K562 (cell line): ENCODE measurements around the gene RAB2B. TPM values are rescaled to one million over a fixed set of nuclear protein-coding genes. Genes with fewer than 3 reads are reported as not detected.

Source experiments
- CBX2 ChIP-seq: fragments of 200-600 bp; sonication (generic); IDR thresholded peaks from one replicate; pipeline ENCODE4 v1.6.1; 2012; ENCODE audit warnings: mild to moderate bottlenecking, low read length, inconsistent platforms; ENCODE audit not compliant: insufficient read depth, poor library complexity, severe bottlenecking
- CREB1 ChIP-seq, 2 experiments: sonication (generic) in 1 of 2; formaldehyde crosslinking in 1 of 2; IDR thresholded peaks; 2 replicates each; pipeline versions ENCODE4 v1.6.1 to v1.8.0; 2012 to 2022; ENCODE audit warnings: inconsistent platforms in 1 of 2, mild to moderate bottlenecking in 1 of 2, missing genetic modification reagents in 1 of 2, moderate library complexity in 1 of 2
- CREM ChIP-seq: IDR thresholded peaks from 2 replicates; pipeline ENCODE4 v1.6.1; 2014; ENCODE audit warnings: antibody characterized with exemption, low read depth
- DIDO1 ChIP-seq: fragments of 450-650 bp; IDR thresholded peaks from 2 replicates; pipeline ENCODE4 v1.6.1; 2016; ENCODE audit warnings: low read depth, missing biosample characterization, missing genetic modification characterization
- E2F5 ChIP-seq: sonication (generic); formaldehyde crosslinking; IDR thresholded peaks from 2 replicates; pipeline ENCODE4 v1.8.0; 2022; ENCODE audit warnings: mild to moderate bottlenecking, missing genetic modification reagents
- FOS ChIP-seq: IDR thresholded peaks from 3 replicates; pipeline ENCODE4 v1.6.1; 2011; ENCODE audit not compliant: insufficient read length; ENCODE audit errors: extremely low read depth
- GTF2A2 ChIP-seq: IDR thresholded peaks from 2 replicates; pipeline ENCODE4 v1.6.1; 2016; ENCODE audit warnings: mild to moderate bottlenecking, missing genetic modification characterization, missing compliant biosample characterization
- GTF2B ChIP-seq: IDR thresholded peaks from 2 replicates; pipeline ENCODE4 v1.6.1; 2011; ENCODE audit not compliant: insufficient read length; ENCODE audit errors: extremely low read depth
- HNRNPK ChIP-seq: fragments of 200-400 bp; formaldehyde crosslinking; IDR thresholded peaks from one replicate; pipeline ENCODE4 v1.6.1; 2018; ENCODE audit warnings: mild to moderate bottlenecking, low read depth, low read length; ENCODE audit not compliant: poor library complexity, severe bottlenecking
- MYBL2 ChIP-seq, 2 experiments: fragments of 450-650 bp in 1 of 2; sonication (generic) in 1 of 2; formaldehyde crosslinking in 1 of 2; IDR thresholded peaks; 2 replicates each; pipeline versions ENCODE4 v1.6.1 to v1.8.1; 2017 to 2022; ENCODE audit warnings: borderline replicate concordance in 1 of 2, inconsistent platforms in 1 of 2, low read depth in 1 of 2, mild to moderate bottlenecking in 1 of 2, missing genetic modification reagents in 1 of 2, moderate library complexity in 1 of 2
- MYNN ChIP-seq, 2 experiments: sonication (generic); formaldehyde crosslinking in 1 of 2; IDR thresholded peaks; 2 replicates each; pipeline versions ENCODE4 v1.5.0 to v1.6.1; 2016 to 2020; ENCODE audit warnings: antibody characterized with exemption in 1 of 2, missing genetic modification reagents in 1 of 2
- NELFE ChIP-seq: IDR thresholded peaks from 2 replicates; pipeline ENCODE4 v1.6.1; 2011; ENCODE audit warnings: mild to moderate bottlenecking; ENCODE audit not compliant: insufficient read depth, insufficient read length
- NONO ChIP-seq, 2 experiments: fragments of 200-400 bp in 1 of 2; fragments of 450-650 bp in 1 of 2; formaldehyde crosslinking in 1 of 2; IDR thresholded peaks; 2 replicates each; pipeline ENCODE4 v1.6.1; 2017; ENCODE audit warnings: low read depth in 2 of 2, mild to moderate bottlenecking in 2 of 2, moderate library complexity in 2 of 2, low read length in 1 of 2
- NR4A1 ChIP-seq, 2 experiments: fragments of 250-450 bp in 1 of 2; fragments of 450-650 bp in 1 of 2; sonication (Bioruptor Pico) in 1 of 2; IDR thresholded peaks; 2 replicates each; pipeline versions ENCODE4 v1.4.0 to v1.6.1; 2016 to 2020; ENCODE audit warnings: mild to moderate bottlenecking in 2 of 2, missing compliant biosample characterization in 1 of 2, missing genetic modification characterization in 1 of 2, moderate library complexity in 1 of 2
- SIN3A ChIP-seq, 2 experiments: fragments of 150-350 bp in 1 of 2; IDR thresholded peaks; 2 replicates each; pipeline ENCODE4 v1.6.1; 2011 to 2016; ENCODE audit warnings: borderline replicate concordance in 2 of 2, low read depth in 2 of 2, low read length in 2 of 2, mild to moderate bottlenecking in 2 of 2, moderate library complexity in 2 of 2; ENCODE audit not compliant: control insufficient read depth in 1 of 2
- SRSF3 ChIP-seq: fragments of 200-400 bp; formaldehyde crosslinking; IDR thresholded peaks from 2 replicates; pipeline ENCODE4 v1.6.1; 2016; ENCODE audit warnings: mild to moderate bottlenecking, low read length, moderate library complexity; ENCODE audit not compliant: insufficient read depth
- SRSF9 ChIP-seq: fragments of 200-400 bp; formaldehyde crosslinking; IDR thresholded peaks from 2 replicates; pipeline ENCODE4 v1.6.1; 2017; ENCODE audit warnings: low read depth, low read length, borderline replicate concordance
- TAF1 ChIP-seq: IDR thresholded peaks from 2 replicates; pipeline ENCODE4 v1.6.1; 2011; ENCODE audit warnings: mild to moderate bottlenecking, low read length, moderate library complexity; ENCODE audit not compliant: insufficient read depth, control insufficient read depth, severe bottlenecking; ENCODE audit errors: extremely low read depth
- TCF3 ChIP-seq: sonication (generic); formaldehyde crosslinking; IDR thresholded peaks from 2 replicates; pipeline ENCODE4 v1.4.0; 2020; ENCODE audit warnings: mild to moderate bottlenecking, missing genetic modification reagents
- XRCC4 ChIP-seq: IDR thresholded peaks from one replicate; pipeline ENCODE4 v1.6.1; 2011; ENCODE audit not compliant: insufficient read depth, insufficient read length; ENCODE audit errors: extremely low read depth
- ZFP30 ChIP-seq: fragments of 250-450 bp; sonication (Bioruptor Pico); IDR thresholded peaks from 2 replicates; pipeline ENCODE4 v1.8.0; 2022; ENCODE audit warnings: moderate library complexity, mild to moderate bottlenecking, inconsistent platforms, borderline replicate concordance
- ZNF551 ChIP-seq: fragments of 250-450 bp; sonication (Bioruptor Pico); IDR thresholded peaks from 2 replicates; pipeline ENCODE4 v1.5.0; 2021; ENCODE audit warnings: mild to moderate bottlenecking, moderate library complexity
- ZZZ3 ChIP-seq: fragments of 450-650 bp; IDR thresholded peaks from 2 replicates; pipeline ENCODE4 v1.6.1; 2016; ENCODE audit warnings: antibody characterized with exemption, mild to moderate bottlenecking, moderate library complexity
- polyA plus RNA-seq, 8 experiments: library from polyadenylated mRNA; depleted of rRNA in 4 of 8; stranded (reverse) in 5 of 8; unstranded in 3 of 8; fragments of >200 nt; fragmentation: Nextera tagmentation in 2 of 8; fragmentation: Illumina TruSeq in 1 of 8; extraction: Ambion mirVana in 2 of 8; extraction: Trizol in 1 of 8; gene quantifications; 2 replicates each; pipeline versions ENCODE4 v1.2.1 to v1.2.3, GENCODE V29; 2011 to 2014; ENCODE audit warnings: inconsistent platforms in 1 of 8, missing spikeins in 1 of 8
- total RNA-seq, 7 experiments: library from RNA; depleted of rRNA in 6 of 7; stranded (reverse); fragments of >200 nt in 6 of 7; fragmentation: Illumina TruSeq in 2 of 7; extraction: Trizol in 2 of 7; gene quantifications; 2 replicates each; pipeline versions ENCODE4 v1.2.1 to v1.2.3, GENCODE V29; 2011 to 2021; ENCODE audit warnings: low replicate concordance in 1 of 7

RAB2B gene
- total and polyA plus RNA-seq, 9 of the 15 experiments (the other 6 are each of a cell fraction or from before 2014, with no cell fraction given): 4.6 to 19.8 (median 9.8) TPM

- TF ChIP-seq ZFP30: no peak
- peak; percentile 75 for TF ChIP-seq CREB1 (IDR thresholded peaks at IDR 0.05)
- TF ChIP-seq CREB1 (CRISPR knock-in tag; IDR thresholded peaks at IDR 0.05): peak; percentile 76
- TF ChIP-seq GTF2B: no peak
- TF ChIP-seq NONO (IDR thresholded peaks at IDR 0.05; ENCODE audit: low read depth in 2 of 2, low read length in 1 of 2): no peak
- no peak for TF ChIP-seq HNRNPK
- no peak for TF ChIP-seq GTF2A2 (tag)
- TF ChIP-seq XRCC4: no peak
- TF ChIP-seq MYNN (IDR thresholded peaks at IDR 0.05): no peak
- no peak for TF ChIP-seq MYNN (CRISPR knock-in tag; IDR thresholded peaks at IDR 0.05)
- TF ChIP-seq ZNF551 (CRISPR knock-in tag): no peak
- peak; percentile 44 for TF ChIP-seq TAF1
- peak; percentile 93 for TF ChIP-seq CREM
- TF ChIP-seq CBX2: no peak
- no peak for TF ChIP-seq ZZZ3
- TF ChIP-seq SRSF3: no peak
- no peak for TF ChIP-seq TCF3 (CRISPR knock-in tag)
- no peak for TF ChIP-seq SRSF9
- TF ChIP-seq DIDO1: peak; percentile 85
- TF ChIP-seq SIN3A (IDR thresholded peaks at IDR 0.05; ENCODE audit: borderline replicate concordance in 2 of 2, control insufficient read depth in 1 of 2, low read depth in 2 of 2, low read length in 2 of 2): peak; percentile 50 to 63; a peak in 1 of 4 replicates
- TF ChIP-seq E2F5 (CRISPR knock-in tag): no peak
- TF ChIP-seq NR4A1 (CRISPR knock-in tag; IDR thresholded peaks at IDR 0.05): no peak
- TF ChIP-seq NR4A1 (tag; IDR thresholded peaks at IDR 0.05): no peak
- no peak for TF ChIP-seq FOS
- no peak for TF ChIP-seq NELFE
- no peak for TF ChIP-seq MYBL2 (IDR thresholded peaks at IDR 0.05; ENCODE audit: low read depth)
- TF ChIP-seq MYBL2 (CRISPR knock-in tag; IDR thresholded peaks at IDR 0.05; ENCODE audit: borderline replicate concordance): no peak
Observed at GRCh38 chr14:21476925-21477681, at the start of gene RAB2B, which contains the start of gene TOX4 (continued).
